ENCODE measurements around the gene SDC1.

Gene SDC1

GRCh38 chr2:20172273-20173055 lies 52.5 kb downstream of the SDC1 start:
- no peak overlapping the region for H3K27ac ChIP-seq (ENCODE audit: low read depth, low read length)
- H3K9ac ChIP-seq (ENCODE audit: low read length) = no peak overlapping the region
- no peak overlapping the region for H3K4me3 ChIP-seq (ENCODE audit: low read length)
- H3K4me1 ChIP-seq (ENCODE audit: control insufficient read depth, insufficient read depth, low read length) = no peaks in the 10 kb centered on the region
- H3K36me3 ChIP-seq (ENCODE audit: control insufficient read depth, insufficient read depth, low read length) = no peaks in the 10 kb centered on the region
- H3K27me3 ChIP-seq (ENCODE audit: control insufficient read depth, insufficient read depth, low read length) = no peaks in the 10 kb centered on the region

- Histone ChIP-seq H3K9ac (ENCODE audit: low read length) (no peak overlapping the region), H3K36me3 (ENCODE audit: control insufficient read depth, insufficient read depth, low read length) (no peaks in the 10 kb centered on the region), H3K4me3 (ENCODE audit: low read length) (no peak overlapping the region), H3K27me3 (ENCODE audit: control insufficient read depth, insufficient read depth, low read length) (no peaks in the 10 kb centered on the region), H3K27ac (ENCODE audit: low read depth, low read length) (no peak overlapping the region), H3K4me1 (ENCODE audit: control insufficient read depth, insufficient read depth, low read length) (no peaks in the 10 kb centered on the region)
Measured at GRCh38 chr2:20171445-20171977, 53.4 kb downstream of the SDC1 start.

GRCh38 chr2:20170704-20171250 lies 54.2 kb downstream of the SDC1 start:
- Histone ChIP-seq H3K9ac (ENCODE audit: low read length) (no peak overlapping the region), H3K27me3 (ENCODE audit: control insufficient read depth, insufficient read depth, low read length) (no peaks in the 10 kb centered on the region), H3K27ac (ENCODE audit: low read depth, low read length) (no peak overlapping the region), H3K4me1 (ENCODE audit: control insufficient read depth, insufficient read depth, low read length) (no peaks in the 10 kb centered on the region), H3K36me3 (ENCODE audit: control insufficient read depth, insufficient read depth, low read length) (no peaks in the 10 kb centered on the region), H3K4me3 (ENCODE audit: low read length) (no peak overlapping the region)

GRCh38 chr2:20169796-20170703 lies 54.9 kb downstream of the SDC1 start:
- H3K27ac ChIP-seq (ENCODE audit: low read depth, low read length) = no peak overlapping the region
- H3K4me3 ChIP-seq (ENCODE audit: low read length) = no peak overlapping the region
- no peak overlapping the region for H3K9ac ChIP-seq (ENCODE audit: low read length)
- no peaks in the 10 kb centered on the region for H3K27me3 ChIP-seq (ENCODE audit: control insufficient read depth, insufficient read depth, low read length)
- no peaks in the 10 kb centered on the region for H3K4me1 ChIP-seq (ENCODE audit: control insufficient read depth, insufficient read depth, low read length)
- H3K36me3 ChIP-seq (ENCODE audit: control insufficient read depth, insufficient read depth, low read length) = no peaks in the 10 kb centered on the region

GRCh38 chr2:20168727-20169696 lies 55.9 kb downstream of the SDC1 start:
- Histone ChIP-seq H3K4me1 (ENCODE audit: control insufficient read depth, insufficient read depth, low read length) (no peaks in the 10 kb centered on the region), H3K9ac (ENCODE audit: low read length) (no peak overlapping the region), H3K27me3 (ENCODE audit: control insufficient read depth, insufficient read depth, low read length) (no peaks in the 10 kb centered on the region), H3K4me3 (ENCODE audit: low read length) (no peak overlapping the region), H3K27ac (ENCODE audit: low read depth, low read length) (no peak overlapping the region), H3K36me3 (ENCODE audit: control insufficient read depth, insufficient read depth, low read length) (no peaks in the 10 kb centered on the region)

- Histone ChIP-seq H3K9ac (ENCODE audit: low read length) (no peak overlapping the region), H3K27me3 (ENCODE audit: control insufficient read depth, insufficient read depth, low read length) (no peaks in the 10 kb centered on the region), H3K4me1 (ENCODE audit: control insufficient read depth, insufficient read depth, low read length) (no peaks in the 10 kb centered on the region), H3K36me3 (ENCODE audit: control insufficient read depth, insufficient read depth, low read length) (no peaks in the 10 kb centered on the region), H3K4me3 (ENCODE audit: low read length) (no peak overlapping the region), H3K27ac (ENCODE audit: low read depth, low read length) (no peak overlapping the region)
Measured at GRCh38 chr2:20168048-20168726, 56.7 kb downstream of the SDC1 start.

- no peak overlapping the region for H3K9ac ChIP-seq (ENCODE audit: low read length)
- H3K4me3 ChIP-seq (ENCODE audit: low read length) = no peak overlapping the region
- H3K27ac ChIP-seq (ENCODE audit: low read depth, low read length) = no peak overlapping the region
- H3K36me3 ChIP-seq (ENCODE audit: control insufficient read depth, insufficient read depth, low read length) = no peaks in the 10 kb centered on the region
- H3K27me3 ChIP-seq (ENCODE audit: control insufficient read depth, insufficient read depth, low read length) = no peaks in the 10 kb centered on the region
- no peaks in the 10 kb centered on the region for H3K4me1 ChIP-seq (ENCODE audit: control insufficient read depth, insufficient read depth, low read length)
Measured at GRCh38 chr2:20167356-20167755, 57.6 kb downstream of the SDC1 start.

- Histone ChIP-seq H3K4me3 (ENCODE audit: low read length) (no peak overlapping the region), H3K36me3 (ENCODE audit: control insufficient read depth, insufficient read depth, low read length) (no peaks in the 10 kb centered on the region), H3K27me3 (ENCODE audit: control insufficient read depth, insufficient read depth, low read length) (no peaks in the 10 kb centered on the region), H3K9ac (ENCODE audit: low read length) (no peak overlapping the region), H3K27ac (ENCODE audit: low read depth, low read length) (no peak overlapping the region), H3K4me1 (ENCODE audit: control insufficient read depth, insufficient read depth, low read length) (no peaks in the 10 kb centered on the region)
Measured at GRCh38 chr2:20165677-20166509, 59.0 kb downstream of the SDC1 start.

GRCh38 chr2:20164734-20165478 lies 60.0 kb downstream of the SDC1 start:
- H3K4me1 ChIP-seq (ENCODE audit: control insufficient read depth, insufficient read depth, low read length) = no peaks in the 10 kb centered on the region
- H3K36me3 ChIP-seq (ENCODE audit: control insufficient read depth, insufficient read depth, low read length) = no peaks in the 10 kb centered on the region
- no peak overlapping the region for H3K9ac ChIP-seq (ENCODE audit: low read length)
- H3K4me3 ChIP-seq (ENCODE audit: low read length) = no peak overlapping the region
- H3K27me3 ChIP-seq (ENCODE audit: control insufficient read depth, insufficient read depth, low read length) = no peaks in the 10 kb centered on the region
- H3K27ac ChIP-seq (ENCODE audit: low read depth, low read length) = no peak overlapping the region

- H3K36me3 ChIP-seq (ENCODE audit: control insufficient read depth, insufficient read depth, low read length) = no peaks in the 10 kb centered on the region
- H3K27me3 ChIP-seq (ENCODE audit: control insufficient read depth, insufficient read depth, low read length) = no peaks in the 10 kb centered on the region
- H3K9ac ChIP-seq (ENCODE audit: low read length) = no peak overlapping the region
- no peaks in the 10 kb centered on the region for H3K4me1 ChIP-seq (ENCODE audit: control insufficient read depth, insufficient read depth, low read length)
- no peak overlapping the region for H3K27ac ChIP-seq (ENCODE audit: low read depth, low read length)
- H3K4me3 ChIP-seq (ENCODE audit: low read length) = no peak overlapping the region
Measured at GRCh38 chr2:20164061-20164733, 60.7 kb downstream of the SDC1 start.
